ENCODE results near the gene MSH6. TPM values are rescaled to one million over a fixed set of nuclear protein-coding genes. Genes with fewer than 3 reads are reported as not detected.

MSH6 gene
- total and polyA plus RNA-seq, 2 of the 13 experiments (the other 11 are each of a cell fraction or from before 2014, with no cell fraction given) = 20.8 to 113 TPM

- no peak for TF ChIP-seq ZNF597 (CRISPR knock-in tag; IDR thresholded peaks at IDR 0.05)
- no peak for TF ChIP-seq CHD4 (IDR thresholded peaks at IDR 0.05; ENCODE audit: borderline replicate concordance, low read length)
- TF ChIP-seq CTCF (CRISPR knock-in tag; IDR thresholded peaks at IDR 0.05) = peak; percentile 39; the same call in 1 of the 2 replicates
- no peak for TF ChIP-seq ZNF160 (CRISPR knock-in tag; IDR thresholded peaks at IDR 0.05)
- TF ChIP-seq RFX3 (CRISPR knock-in tag; IDR thresholded peaks at IDR 0.05) = peak; percentile 61; the same call in 1 of the 2 replicates
- no peak for TF ChIP-seq THAP9 (CRISPR knock-in tag; IDR thresholded peaks at IDR 0.05; ENCODE audit: borderline replicate concordance)
- TF ChIP-seq TAF1 (CRISPR knock-in tag; IDR thresholded peaks at IDR 0.05) = no peak
- no peak for TF ChIP-seq EZH2 (conservative IDR thresholded peaks at IDR 0.05; ENCODE audit: low read depth, low read length)
- TF ChIP-seq ZNF331 (CRISPR knock-in tag; IDR thresholded peaks at IDR 0.05) = peak; percentile 34; the same call in 1 of the 2 replicates
- TF ChIP-seq ZNF737 (CRISPR knock-in tag; IDR thresholded peaks at IDR 0.05; ENCODE audit: borderline replicate concordance) = no peak
- no peak for TF ChIP-seq ZFP1 (CRISPR knock-in tag; IDR thresholded peaks at IDR 0.05)
- no peak for TF ChIP-seq ZNF605 (CRISPR knock-in tag; IDR thresholded peaks at IDR 0.05)
- no peak for TF ChIP-seq TBL1XR1 (IDR thresholded peaks at IDR 0.05; ENCODE audit: borderline replicate concordance, low read length, partially characterized antibody)
- TF ChIP-seq ZNF703 (CRISPR knock-in tag; IDR thresholded peaks at IDR 0.05; ENCODE audit: borderline replicate concordance) = 0 out of 2 replicates have a peak, but pooled peaks have one; percentile 66
- TF ChIP-seq TARDBP (CRISPR knock-in tag; IDR thresholded peaks at IDR 0.05) = 0 out of 2 replicates have a peak, but pooled peaks have one; percentile 20
- TF ChIP-seq MXI1 (IDR thresholded peaks at IDR 0.05; ENCODE audit: borderline replicate concordance, low read depth, low read length) = peak; percentile 30; the same call in 1 of the 3 replicates
- TF ChIP-seq SMYD3 (CRISPR knock-in tag; IDR thresholded peaks at IDR 0.05) = no peak
- TF ChIP-seq ZNF512B (CRISPR knock-in tag; IDR thresholded peaks at IDR 0.05; ENCODE audit: borderline replicate concordance) = no peak
- no peak for TF ChIP-seq NFRKB (IDR thresholded peaks at IDR 0.05)
- TF ChIP-seq TMF1 (CRISPR knock-in tag; IDR thresholded peaks at IDR 0.05; ENCODE audit: low read depth) = no peak
- TF ChIP-seq HOXA3 (CRISPR knock-in tag; IDR thresholded peaks at IDR 0.05) = no peak
Observed at GRCh38 chr2:47783486-47784351, 774 bp downstream of the MSH6 start (continued).
